ENCODE results near the gene KRT12. TPM values are rescaled to one million over a fixed set of nuclear protein-coding genes. Genes with fewer than 3 reads are reported as not detected.

The KRT12 gene
- total RNA-seq, 6 experiments from 2014 or later: not detected

DNA sequence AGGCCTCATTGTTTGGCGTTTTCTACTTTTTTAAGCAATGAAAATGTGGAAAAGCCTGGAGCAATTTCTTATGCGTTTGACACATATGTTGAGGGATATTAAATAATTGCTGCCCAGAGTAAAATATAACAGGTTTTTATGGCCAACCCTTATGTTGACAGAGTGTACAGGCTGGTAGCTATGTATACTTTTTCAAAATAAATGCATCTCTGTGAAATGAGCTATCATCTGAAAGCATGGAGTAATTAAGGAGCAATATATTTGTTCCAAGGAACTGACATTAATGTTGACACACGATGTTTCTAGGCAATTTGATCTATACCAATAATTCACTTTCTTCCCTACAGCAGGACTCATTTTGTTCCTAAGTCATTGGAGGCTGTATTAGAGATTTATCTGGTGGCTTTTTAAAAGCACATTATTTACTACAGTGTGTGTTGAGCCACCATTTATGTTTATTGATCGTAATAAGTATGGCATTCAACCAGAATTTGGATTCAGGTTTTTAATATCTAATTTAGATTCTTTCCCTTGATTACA lies 30.0 kb upstream of the KRT12 start:
- Mint-ChIP-seq H3K36me3 (ENCODE audit: low read depth) (no peaks in the 10 kb centered on the region; the same call in 1 of the 2 replicates), H3K27ac (no peak overlapping the region), H3K9me3 (no peaks in the 10 kb centered on the region), H3K4me3 (no peak overlapping the region), H3K4me1 (ENCODE audit: low read depth) (peaks cover 12% of the 10 kb centered on the region), H3K27me3 (ENCODE audit: insufficient read depth) (peaks cover 16% of the 10 kb centered on the region)
- DNase-seq: no peak
- TF ChIP-seq, protein P1, sequence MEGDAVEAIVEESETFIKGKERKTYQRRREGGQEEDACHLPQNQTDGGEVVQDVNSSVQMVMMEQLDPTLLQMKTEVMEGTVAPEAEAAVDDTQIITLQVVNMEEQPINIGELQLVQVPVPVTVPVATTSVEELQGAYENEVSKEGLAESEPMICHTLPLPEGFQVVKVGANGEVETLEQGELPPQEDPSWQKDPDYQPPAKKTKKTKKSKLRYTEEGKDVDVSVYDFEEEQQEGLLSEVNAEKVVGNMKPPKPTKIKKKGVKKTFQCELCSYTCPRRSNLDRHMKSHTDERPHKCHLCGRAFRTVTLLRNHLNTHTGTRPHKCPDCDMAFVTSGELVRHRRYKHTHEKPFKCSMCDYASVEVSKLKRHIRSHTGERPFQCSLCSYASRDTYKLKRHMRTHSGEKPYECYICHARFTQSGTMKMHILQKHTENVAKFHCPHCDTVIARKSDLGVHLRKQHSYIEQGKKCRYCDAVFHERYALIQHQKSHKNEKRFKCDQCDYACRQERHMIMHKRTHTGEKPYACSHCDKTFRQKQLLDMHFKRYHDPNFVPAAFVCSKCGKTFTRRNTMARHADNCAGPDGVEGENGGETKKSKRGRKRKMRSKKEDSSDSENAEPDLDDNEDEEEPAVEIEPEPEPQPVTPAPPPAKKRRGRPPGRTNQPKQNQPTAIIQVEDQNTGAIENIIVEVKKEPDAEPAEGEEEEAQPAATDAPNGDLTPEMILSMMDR (IDR thresholded peaks at IDR 0.05): no peak

DNA sequence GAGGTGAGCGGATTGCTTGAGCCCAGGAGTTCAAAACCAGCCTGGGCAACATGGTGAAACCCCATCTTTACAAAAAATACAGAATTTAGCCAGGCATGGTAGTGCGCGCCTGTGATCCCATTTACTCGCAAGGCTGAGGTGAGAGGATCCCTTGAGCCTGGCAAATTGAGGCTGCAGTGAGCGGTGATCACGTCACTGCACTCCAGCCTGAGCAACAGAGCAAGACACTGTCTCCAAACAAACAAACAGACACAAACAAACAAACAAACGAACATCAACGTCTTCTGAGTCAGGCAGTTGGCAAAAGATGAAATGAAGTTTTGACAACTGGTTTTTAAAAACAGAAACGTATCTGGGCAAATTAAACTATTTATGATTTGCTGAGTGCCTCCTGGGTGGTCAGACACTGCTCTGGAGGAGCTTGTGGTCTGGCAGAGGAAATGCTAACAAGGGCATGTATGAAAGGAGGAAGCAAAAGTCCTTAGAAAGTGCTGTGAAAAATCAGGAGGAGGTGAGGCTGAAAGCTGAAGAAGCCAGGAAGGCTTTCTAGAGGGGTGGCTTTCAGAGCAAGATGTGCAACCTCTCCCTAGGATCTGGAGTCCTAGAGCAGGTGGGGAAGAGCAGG lies 28.2 kb upstream of the KRT12 start:
- no peaks in the 10 kb centered on the region for H3K9me3 Mint-ChIP-seq
- no peak for DNase-seq
- H3K36me3 Mint-ChIP-seq (ENCODE audit: low read depth): no peaks in the 10 kb centered on the region; the same call in 1 of the 2 replicates
- peaks cover 21% of the 10 kb centered on the region for H3K27me3 Mint-ChIP-seq (ENCODE audit: insufficient read depth)
- H3K4me3 Mint-ChIP-seq: no peak overlapping the region
- TF ChIP-seq, protein P1 (IDR thresholded peaks at IDR 0.05): no peak
- no peaks in the 10 kb centered on the region for H3K4me1 Mint-ChIP-seq (ENCODE audit: low read depth)
- H3K27ac Mint-ChIP-seq: no peak overlapping the region

DNA sequence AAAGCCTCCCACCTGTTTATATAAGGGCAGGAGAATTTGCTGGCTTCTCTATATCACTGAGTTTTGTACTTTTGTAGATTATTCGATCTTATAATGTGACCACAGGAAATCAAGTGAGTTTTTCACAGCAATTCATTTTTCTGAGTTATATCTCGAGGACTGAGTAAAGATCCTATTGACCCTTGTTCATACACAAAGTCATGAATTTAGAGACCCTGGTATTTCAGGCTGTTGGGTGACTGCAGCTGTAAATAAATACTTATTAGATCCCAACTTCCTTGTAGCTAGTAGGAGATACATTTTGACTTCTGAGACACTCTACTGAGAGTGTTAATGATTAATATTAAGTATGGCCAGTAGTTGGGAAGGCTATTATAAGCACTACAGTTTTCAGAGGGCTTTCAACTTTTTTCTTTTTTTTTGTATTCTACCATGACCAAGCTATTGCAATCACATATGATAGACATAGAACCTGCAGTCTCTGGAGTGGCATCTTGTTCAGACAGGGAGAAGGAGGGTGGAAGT lies 21.2 kb upstream of the KRT12 start:
- Mint-ChIP-seq H3K27ac (no peak overlapping the region), H3K4me1 (ENCODE audit: low read depth) (no peaks in the 10 kb centered on the region), H3K27me3 (ENCODE audit: insufficient read depth) (peaks cover 24% of the 10 kb centered on the region), H3K9me3 (no peaks in the 10 kb centered on the region), H3K4me3 (no peak overlapping the region), H3K36me3 (ENCODE audit: low read depth) (no peaks in the 10 kb centered on the region)
- no peak for DNase-seq
- TF ChIP-seq, protein P1 (IDR thresholded peaks at IDR 0.05): no peak

DNA sequence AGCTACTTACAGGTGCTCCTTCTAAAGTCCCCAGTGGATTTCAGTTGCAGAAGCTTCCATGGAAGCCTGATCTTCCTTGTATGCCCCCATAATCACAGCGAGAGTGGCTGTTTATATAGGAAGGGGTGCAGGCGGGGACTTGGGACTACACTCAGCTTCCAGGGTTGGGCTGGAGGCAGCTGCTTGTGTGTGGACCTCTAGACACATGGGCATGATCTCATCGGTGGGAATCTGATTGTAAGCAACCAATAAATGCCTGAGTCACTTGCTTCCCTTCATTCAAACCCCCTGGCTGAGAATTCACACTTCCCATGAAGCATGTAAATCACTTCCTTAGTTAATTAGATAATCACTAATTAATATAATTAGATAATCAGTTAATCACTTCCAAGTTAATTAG lies 19.1 kb upstream of the KRT12 start:
- no peaks in the 10 kb centered on the region for H3K9me3 Mint-ChIP-seq
- peaks cover 29% of the 10 kb centered on the region for H3K27me3 Mint-ChIP-seq (ENCODE audit: insufficient read depth)
- TF ChIP-seq, protein P1 (IDR thresholded peaks at IDR 0.05): no peak
- no peaks in the 10 kb centered on the region for H3K4me1 Mint-ChIP-seq (ENCODE audit: low read depth)
- no peak overlapping the region for H3K27ac Mint-ChIP-seq
- no peaks in the 10 kb centered on the region for H3K36me3 Mint-ChIP-seq (ENCODE audit: low read depth)
- DNase-seq: peak; percentile 10
- H3K4me3 Mint-ChIP-seq: no peak overlapping the region

DNA sequence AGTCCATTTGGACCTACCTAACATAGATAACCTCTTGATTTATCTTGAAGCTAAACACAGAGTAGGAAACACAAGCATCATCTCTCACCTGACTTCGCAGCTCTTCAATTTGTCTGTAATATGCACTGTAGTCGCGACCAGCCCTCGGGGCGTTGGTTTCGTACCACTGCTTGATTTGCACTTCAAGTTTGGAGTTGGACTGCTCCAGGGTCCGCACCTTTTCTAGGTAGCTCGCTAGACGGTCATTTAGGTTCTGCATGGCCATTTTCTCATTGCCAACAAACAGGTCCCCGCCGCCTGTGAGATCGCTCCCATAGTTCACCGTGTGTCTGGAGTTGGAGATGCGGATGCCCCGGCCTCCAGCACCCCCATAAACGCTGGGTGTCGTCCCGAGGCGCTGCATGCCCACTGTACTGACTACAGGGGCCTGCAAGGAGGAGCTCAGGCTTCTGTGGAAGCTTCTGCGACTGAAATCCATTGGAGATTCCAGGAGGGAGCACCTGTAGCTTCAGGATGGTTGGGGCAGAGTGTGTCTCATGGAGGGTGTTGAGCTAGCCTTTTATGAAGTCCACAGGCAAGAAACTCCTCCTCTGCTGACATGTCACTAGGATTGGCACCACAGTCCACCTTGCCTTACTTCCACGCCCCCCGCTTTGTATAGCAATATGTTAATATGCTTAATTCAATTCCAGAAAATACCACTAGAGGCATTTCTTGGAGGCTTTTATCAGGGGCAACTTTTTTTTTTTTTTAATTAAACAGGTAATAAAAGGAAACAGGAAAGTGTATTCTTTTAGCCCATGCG lies 17.9 kb upstream of the KRT12 start, which contains the start of gene KRT20:
TSS of gene KRT20 (minus strand) at position 535 of the 805 bp plus-strand sequence. CDS start at position 478, 57 bp downstream.
- H3K4me1 Mint-ChIP-seq (ENCODE audit: low read depth): no peaks in the 10 kb centered on the region
- TF ChIP-seq, protein P1 (IDR thresholded peaks at IDR 0.05): peak; percentile 64
- DNase-seq: no peak
- no peaks in the 10 kb centered on the region for H3K9me3 Mint-ChIP-seq
- H3K27ac Mint-ChIP-seq: no peak within 1 kb of the TSS
- H3K27me3 Mint-ChIP-seq (ENCODE audit: insufficient read depth): peaks cover 28% of the 10 kb centered on the region
- no peak within 1 kb of the TSS for H3K4me3 Mint-ChIP-seq
- H3K36me3 Mint-ChIP-seq (ENCODE audit: low read depth): no peaks in the 10 kb centered on the region

All from HFFc6 (cell line).